ENCODE data around the gene WDR38.

DNA sequence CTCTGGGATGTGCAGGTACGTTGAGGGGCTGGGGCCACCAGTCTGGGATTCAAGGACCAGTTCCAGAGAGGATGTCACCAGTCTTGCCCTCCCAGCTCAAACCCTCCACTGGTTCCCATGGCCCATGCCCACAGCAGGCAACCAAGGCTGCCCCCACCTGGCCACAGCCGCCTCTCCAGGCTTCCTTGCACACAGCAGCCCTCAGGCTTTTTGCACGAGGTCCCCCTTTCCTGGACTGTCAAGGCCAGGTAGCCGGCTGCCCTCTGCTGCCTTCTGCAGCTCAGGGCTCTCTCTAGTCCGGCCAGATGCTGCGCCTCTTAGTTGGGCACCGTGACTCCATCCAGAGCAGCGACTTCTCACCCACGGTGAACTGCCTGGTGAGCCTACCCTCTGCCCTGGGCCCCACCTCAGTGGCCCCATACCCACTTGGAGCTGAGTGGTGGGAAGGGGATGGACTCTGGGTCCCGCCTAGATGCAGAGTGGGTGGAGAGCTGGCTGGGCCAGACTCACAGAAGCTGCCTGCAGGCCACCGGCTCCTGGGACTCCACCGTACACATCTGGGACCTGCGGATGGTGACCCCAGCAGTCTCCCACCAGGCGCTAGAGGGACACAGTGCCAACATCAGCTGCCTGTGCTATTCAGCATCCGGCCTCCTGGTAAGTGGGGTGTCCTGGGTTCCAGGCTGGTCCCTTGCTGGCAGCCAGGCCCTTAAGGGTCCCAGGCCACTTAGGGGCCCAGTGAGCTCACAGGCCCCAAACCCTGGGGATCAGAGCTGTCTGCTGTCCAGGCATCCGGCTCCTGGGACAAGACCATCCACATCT lies 2.9 kb downstream of the WDR38 start:
- no peak for TF ChIP-seq POLR2A (IDR thresholded peaks at IDR 0.05)
- TF ChIP-seq, protein P1, sequence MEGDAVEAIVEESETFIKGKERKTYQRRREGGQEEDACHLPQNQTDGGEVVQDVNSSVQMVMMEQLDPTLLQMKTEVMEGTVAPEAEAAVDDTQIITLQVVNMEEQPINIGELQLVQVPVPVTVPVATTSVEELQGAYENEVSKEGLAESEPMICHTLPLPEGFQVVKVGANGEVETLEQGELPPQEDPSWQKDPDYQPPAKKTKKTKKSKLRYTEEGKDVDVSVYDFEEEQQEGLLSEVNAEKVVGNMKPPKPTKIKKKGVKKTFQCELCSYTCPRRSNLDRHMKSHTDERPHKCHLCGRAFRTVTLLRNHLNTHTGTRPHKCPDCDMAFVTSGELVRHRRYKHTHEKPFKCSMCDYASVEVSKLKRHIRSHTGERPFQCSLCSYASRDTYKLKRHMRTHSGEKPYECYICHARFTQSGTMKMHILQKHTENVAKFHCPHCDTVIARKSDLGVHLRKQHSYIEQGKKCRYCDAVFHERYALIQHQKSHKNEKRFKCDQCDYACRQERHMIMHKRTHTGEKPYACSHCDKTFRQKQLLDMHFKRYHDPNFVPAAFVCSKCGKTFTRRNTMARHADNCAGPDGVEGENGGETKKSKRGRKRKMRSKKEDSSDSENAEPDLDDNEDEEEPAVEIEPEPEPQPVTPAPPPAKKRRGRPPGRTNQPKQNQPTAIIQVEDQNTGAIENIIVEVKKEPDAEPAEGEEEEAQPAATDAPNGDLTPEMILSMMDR (IDR thresholded peaks at IDR 0.05): peak; percentile 8 to 25 (median 13)
